SJSA1 (cell line): ENCODE results near the gene CMTM7. TPM values are rescaled to one million over a fixed set of nuclear protein-coding genes. Genes with fewer than 3 reads are reported as not detected.
"Not testable (repeated sequence)": the region's sequence is repeated elsewhere in the genome, so short reads cannot be mapped to it uniquely, and the experiment has no call there.

Experiments
- DNase-seq, 2 experiments: peaks; one replicate each; pipeline ENCODE4 v3.0.0-alpha.2; 2015 to 2020; ENCODE audit warnings: low spot score in 2 of 2, low read depth in 1 of 2
- H3K27ac ChIP-seq: fragments of 250-450 bp; sonication (Bioruptor Pico); 2 replicates; pipeline ENCODE4 v1.5.1; 2020; ENCODE audit warnings: mild to moderate bottlenecking, moderate library complexity
- H3K27me3 ChIP-seq: fragments of 250-450 bp; sonication (Bioruptor Pico); replicated peaks from 2 replicates; pipeline ENCODE4 v1.5.1; 2020; ENCODE audit warnings: mild to moderate bottlenecking, moderate library complexity
- H3K36me3 ChIP-seq: fragments of 250-450 bp; sonication (Bioruptor Pico); 2 replicates; pipeline ENCODE4 v1.5.1; 2020; ENCODE audit warnings: mild to moderate bottlenecking
- H3K4me1 ChIP-seq: fragments of 250-450 bp; sonication (Bioruptor Pico); replicated peaks from 2 replicates; pipeline ENCODE4 v1.6.1; 2021; ENCODE audit warnings: mild to moderate bottlenecking
- H3K4me3 ChIP-seq: fragments of 250-450 bp; sonication (Bioruptor Pico); 2 replicates; pipeline ENCODE4 v1.5.1; 2020; ENCODE audit warnings: mild to moderate bottlenecking
- H3K9me3 ChIP-seq: fragments of 250-450 bp; sonication (Bioruptor Pico); replicated peaks from 2 replicates; pipeline ENCODE4 v1.5.1; 2020; ENCODE audit warnings: mild to moderate bottlenecking
- total RNA-seq: library from RNA; depleted of rRNA; stranded (reverse); fragments of >200 nt; shearing (Covaris generic); gene quantifications from 2 replicates; pipeline ENCODE4 v1.2.3, GENCODE V29; 2014

CMTM7 gene
- total RNA-seq, 1 experiment from 2014 or later = 7.0 TPM

- no peak for DNase-seq
- Histone ChIP-seq H3K27ac (no peak overlapping the region), H3K36me3 (no peaks in the 10 kb centered on the region), H3K27me3 (no peaks in the 10 kb centered on the region), H3K9me3 (no peaks in the 10 kb centered on the region), H3K4me3 (no peak overlapping the region), H3K4me1 (peaks cover 11% of the 10 kb centered on the region)
Observed at GRCh38 chr3:32372213-32372490, 19.5 kb upstream of the CMTM7 start.

- Histone ChIP-seq H3K27ac (no peak overlapping the region), H3K4me3 (no peak overlapping the region), H3K9me3 (no peaks in the 10 kb centered on the region)
Observed at GRCh38 chr3:32373276-32373675, 18.4 kb upstream of the CMTM7 start.

GRCh38 chr3:32373844-32374243 is 17.8 kb upstream of the CMTM7 start:
- H3K27ac ChIP-seq = no peak overlapping the region

More at GRCh38 chr3:32373276-32373675, 18.4 kb upstream of the CMTM7 start:
- DNase-seq = no peak
- 0 out of 2 replicates have a peak, but pooled peaks cover 8% of the 10 kb centered on the region for H3K4me1 ChIP-seq
- no peaks in the 10 kb centered on the region for H3K27me3 ChIP-seq
- no peaks in the 10 kb centered on the region for H3K36me3 ChIP-seq

GRCh38 chr3:32374788-32375595 is 16.7 kb upstream of the CMTM7 start:
- no peaks in the 10 kb centered on the region for H3K36me3 ChIP-seq
- H3K27ac ChIP-seq = no peak overlapping the region
- H3K27me3 ChIP-seq = peaks cover 2% of the 10 kb centered on the region; the same call in 1 of the 2 replicates
- no peak overlapping the region for H3K4me3 ChIP-seq
- 0 out of 2 replicates have a peak, but pooled peaks cover 8% of the 10 kb centered on the region for H3K4me1 ChIP-seq
- peak; percentile 52 to 60 for DNase-seq
- H3K9me3 ChIP-seq = no peaks in the 10 kb centered on the region

More at GRCh38 chr3:32373844-32374243, 17.8 kb upstream of the CMTM7 start:
- no peak for DNase-seq
- H3K9me3 ChIP-seq = no peaks in the 10 kb centered on the region
- no peaks in the 10 kb centered on the region for H3K36me3 ChIP-seq
- 0 out of 2 replicates have a peak, but pooled peaks cover 8% of the 10 kb centered on the region for H3K4me1 ChIP-seq
- H3K4me3 ChIP-seq = no peak overlapping the region
- H3K27me3 ChIP-seq = no peaks in the 10 kb centered on the region

- Histone ChIP-seq H3K4me1 (0 out of 2 replicates have a peak, but pooled peaks cover 8% of the 10 kb centered on the region), H3K27me3 (peaks cover 6% of the 10 kb centered on the region; the same call in 1 of the 2 replicates), H3K9me3 (no peaks in the 10 kb centered on the region), H3K36me3 (no peaks in the 10 kb centered on the region), H3K4me3 (no peak overlapping the region), H3K27ac (no peak overlapping the region)
- no peak for DNase-seq
Observed at GRCh38 chr3:32375596-32375930, 16.1 kb upstream of the CMTM7 start.

GRCh38 chr3:32376115-32376514 is 15.5 kb upstream of the CMTM7 start:
- Histone ChIP-seq H3K36me3 (no peaks in the 10 kb centered on the region), H3K4me1 (0 out of 2 replicates have a peak, but pooled peaks cover 8% of the 10 kb centered on the region), H3K27ac (no peak overlapping the region), H3K27me3 (peaks cover 6% of the 10 kb centered on the region; the same call in 1 of the 2 replicates), H3K4me3 (no peak overlapping the region), H3K9me3 (no peaks in the 10 kb centered on the region)
- DNase-seq = peak in 1 of 2 experiments; percentile 37

- Histone ChIP-seq H3K4me1 (0 out of 2 replicates have a peak, but pooled peaks cover 8% of the 10 kb centered on the region), H3K27me3 (peaks cover 6% of the 10 kb centered on the region; the same call in 1 of the 2 replicates), H3K4me3 (no peak overlapping the region), H3K9me3 (no peaks in the 10 kb centered on the region), H3K36me3 (no peaks in the 10 kb centered on the region), H3K27ac (no peak overlapping the region)
- no peak for DNase-seq
Observed at GRCh38 chr3:32379831-32380500, 11.7 kb upstream of the CMTM7 start.

- no peaks in the 10 kb centered on the region for H3K9me3 ChIP-seq
- no peaks in the 10 kb centered on the region for H3K4me1 ChIP-seq
- no peak overlapping the region for H3K4me3 ChIP-seq
- peaks cover 6% of the 10 kb centered on the region; the same call in 1 of the 2 replicates for H3K27me3 ChIP-seq
- H3K36me3 ChIP-seq = no peaks in the 10 kb centered on the region
- no peak overlapping the region for H3K27ac ChIP-seq
- no peak for DNase-seq
Observed at GRCh38 chr3:32381922-32382321, 9.7 kb upstream of the CMTM7 start.

- no peak overlapping the region for H3K27ac ChIP-seq
- DNase-seq = no peak
- H3K4me1 ChIP-seq = no peaks in the 10 kb centered on the region
- H3K9me3 ChIP-seq = no peaks in the 10 kb centered on the region
- H3K27me3 ChIP-seq = peaks cover 6% of the 10 kb centered on the region; the same call in 1 of the 2 replicates
- H3K4me3 ChIP-seq = no peak overlapping the region
- H3K36me3 ChIP-seq = no peaks in the 10 kb centered on the region
Observed at GRCh38 chr3:32383136-32383711, 8.4 kb upstream of the CMTM7 start.

- Histone ChIP-seq H3K27me3 (peaks cover 4% of the 10 kb centered on the region; the same call in 1 of the 2 replicates), H3K36me3 (no peaks in the 10 kb centered on the region), H3K4me3 (no peak overlapping the region), H3K27ac (no peak overlapping the region), H3K9me3 (no peaks in the 10 kb centered on the region), H3K4me1 (no peaks in the 10 kb centered on the region)
- DNase-seq = no peak
Observed at GRCh38 chr3:32384938-32385337, 6.7 kb upstream of the CMTM7 start.

GRCh38 chr3:32387512-32387911 is 4.1 kb upstream of the CMTM7 start:
- Histone ChIP-seq H3K4me3 (no peak overlapping the region), H3K27ac (no peak overlapping the region), H3K36me3 (no peaks in the 10 kb centered on the region), H3K9me3 (no peaks in the 10 kb centered on the region), H3K27me3 (no peaks in the 10 kb centered on the region), H3K4me1 (peaks cover 9% of the 10 kb centered on the region)
- no peak for DNase-seq

- H3K4me1 ChIP-seq = peaks cover 15% of the 10 kb centered on the region
- not testable (repeated sequence) for H3K4me3 ChIP-seq, DNase-seq, H3K9me3 ChIP-seq, H3K27ac ChIP-seq, H3K36me3 ChIP-seq, H3K27me3 ChIP-seq
Observed at GRCh38 chr3:32389577-32389976, 2.1 kb upstream of the CMTM7 start.

- peak in 1 of 2 experiments; percentile 47 for DNase-seq
- peaks cover 15% of the 10 kb centered on the region for H3K4me1 ChIP-seq
Observed at GRCh38 chr3:32392536-32393302, 1.1 kb downstream of the CMTM7 start.

More at GRCh38 chr3:32392536-32393302, 1.1 kb downstream of the CMTM7 start:
- Histone ChIP-seq H3K36me3 (no peaks in the 10 kb centered on the region), H3K27me3 (no peaks in the 10 kb centered on the region), H3K4me3 (peak overlapping the region; percentile 74), H3K27ac (no peak overlapping the region), H3K9me3 (no peaks in the 10 kb centered on the region)
